GM12872 (cell line): ENCODE data around the gene OMP.

ENCODE experiments used
- CTCF ChIP-seq: IDR thresholded peaks from 3 replicates; pipeline ENCODE4 v1.5.1; 2011; ENCODE audit warnings: low read depth, mild to moderate bottlenecking, low read length, moderate library complexity; ENCODE audit not compliant: insufficient read depth

Gene OMP

GRCh38 chr11:77075425-77075905 lies 27.2 kb upstream of the OMP start:
- TF ChIP-seq CTCF = no peak

- TF ChIP-seq CTCF = no peak
Measured at GRCh38 chr11:77079666-77080065, 23.0 kb upstream of the OMP start.

GRCh38 chr11:77080643-77081210 lies 21.9 kb upstream of the OMP start:
- no peak for TF ChIP-seq CTCF

GRCh38 chr11:77081381-77081851 lies 21.2 kb upstream of the OMP start:
- TF ChIP-seq CTCF = no peak

GRCh38 chr11:77081976-77082836 lies 20.4 kb upstream of the OMP start:
- TF ChIP-seq CTCF = no peak

- TF ChIP-seq CTCF = no peak
Measured at GRCh38 chr11:77082838-77083565, 19.6 kb upstream of the OMP start.
